D341Med (cell line): ENCODE measurements around the gene FMNL2.
"Not testable (repeated sequence)": the region's sequence is repeated elsewhere in the genome, so short reads cannot be mapped to it uniquely, and the experiment has no call there.

Experiments used
- DNase-seq: peaks from one replicate; pipeline ENCODE4 v3.0.0; 2012; ENCODE audit warnings: low spot score

Gene FMNL2

GRCh38 chr2:152468899-152469692, 134.1 kb downstream of the FMNL2 start:
- DNase-seq: no peak

GRCh38 chr2:152470861-152471854, 136.2 kb downstream of the FMNL2 start:
- no peak for DNase-seq

GRCh38 chr2:152472481-152472887, 137.5 kb downstream of the FMNL2 start:
- DNase-seq: no peak

- no peak for DNase-seq
Measured at GRCh38 chr2:152473151-152473857, 138.3 kb downstream of the FMNL2 start.

GRCh38 chr2:152474523-152474922, 139.5 kb downstream of the FMNL2 start:
- DNase-seq: not testable (repeated sequence)

- no peak for DNase-seq
Measured at GRCh38 chr2:152475982-152476381, 141.0 kb downstream of the FMNL2 start.

GRCh38 chr2:152477347-152478092, 142.5 kb downstream of the FMNL2 start:
- DNase-seq: no peak

GRCh38 chr2:152479282-152479681, 144.3 kb downstream of the FMNL2 start:
- DNase-seq: no peak

- DNase-seq: no peak
Measured at GRCh38 chr2:152480821-152481399, 145.9 kb downstream of the FMNL2 start.

- DNase-seq: no peak
Measured at GRCh38 chr2:152481881-152482583, 147.1 kb downstream of the FMNL2 start.

- DNase-seq: no peak
Measured at GRCh38 chr2:152483276-152484063, 148.5 kb downstream of the FMNL2 start.

- no peak for DNase-seq
Measured at GRCh38 chr2:152485954-152486736, 151.2 kb downstream of the FMNL2 start.

- no peak for DNase-seq
Measured at GRCh38 chr2:152486737-152487400, 151.9 kb downstream of the FMNL2 start.

GRCh38 chr2:152488075-152488474, 153.1 kb downstream of the FMNL2 start:
- DNase-seq: no peak

- no peak for DNase-seq
Measured at GRCh38 chr2:152489364-152489763, 154.4 kb downstream of the FMNL2 start.

- no peak for DNase-seq
Measured at GRCh38 chr2:152490686-152491455, 155.9 kb downstream of the FMNL2 start.

GRCh38 chr2:152492131-152492530, 157.2 kb downstream of the FMNL2 start:
- DNase-seq: no peak
